ENCODE data around the gene CALHM6.

DNA sequence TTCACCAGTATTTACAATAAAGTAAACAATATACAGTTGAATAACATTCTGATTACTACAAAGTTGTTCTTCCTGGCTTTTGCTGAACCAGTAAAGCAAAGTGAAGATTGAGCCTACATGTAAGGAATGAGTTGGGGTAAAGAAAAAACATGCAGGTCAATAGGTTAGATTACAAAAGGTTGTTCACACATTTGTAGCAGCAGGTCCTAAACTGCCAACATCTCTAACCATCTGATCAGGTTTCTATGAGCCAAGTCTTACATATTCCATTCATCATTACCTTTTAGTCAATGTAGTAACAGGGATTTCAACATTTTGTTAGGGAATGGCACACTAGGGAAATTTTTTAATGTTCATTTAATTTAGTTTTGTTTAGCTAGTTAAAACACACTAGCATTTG, 9.3 kb upstream of the CALHM6 start:
- TF ChIP-seq POLR2A (IDR thresholded peaks at IDR 0.05) = no peak
- TF ChIP-seq, protein P1, sequence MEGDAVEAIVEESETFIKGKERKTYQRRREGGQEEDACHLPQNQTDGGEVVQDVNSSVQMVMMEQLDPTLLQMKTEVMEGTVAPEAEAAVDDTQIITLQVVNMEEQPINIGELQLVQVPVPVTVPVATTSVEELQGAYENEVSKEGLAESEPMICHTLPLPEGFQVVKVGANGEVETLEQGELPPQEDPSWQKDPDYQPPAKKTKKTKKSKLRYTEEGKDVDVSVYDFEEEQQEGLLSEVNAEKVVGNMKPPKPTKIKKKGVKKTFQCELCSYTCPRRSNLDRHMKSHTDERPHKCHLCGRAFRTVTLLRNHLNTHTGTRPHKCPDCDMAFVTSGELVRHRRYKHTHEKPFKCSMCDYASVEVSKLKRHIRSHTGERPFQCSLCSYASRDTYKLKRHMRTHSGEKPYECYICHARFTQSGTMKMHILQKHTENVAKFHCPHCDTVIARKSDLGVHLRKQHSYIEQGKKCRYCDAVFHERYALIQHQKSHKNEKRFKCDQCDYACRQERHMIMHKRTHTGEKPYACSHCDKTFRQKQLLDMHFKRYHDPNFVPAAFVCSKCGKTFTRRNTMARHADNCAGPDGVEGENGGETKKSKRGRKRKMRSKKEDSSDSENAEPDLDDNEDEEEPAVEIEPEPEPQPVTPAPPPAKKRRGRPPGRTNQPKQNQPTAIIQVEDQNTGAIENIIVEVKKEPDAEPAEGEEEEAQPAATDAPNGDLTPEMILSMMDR (IDR thresholded peaks at IDR 0.05) = no peak

Data from heart left ventricle (tissue), 13 donors.